Natural killer cell (primary cell): ENCODE measurements around the gene RGPD8. TPM values are rescaled to one million over a fixed set of nuclear protein-coding genes. Genes with fewer than 3 reads are reported as not detected.
"Not testable (repeated sequence)": the region's sequence is repeated elsewhere in the genome, so short reads cannot be mapped to it uniquely, and the experiment has no call there.

Source experiments
- ATAC-seq, 3 donors: fragments of 150-1000 bp in 2 of 3; fragments of 200-7000 bp in 1 of 3; cut with Tn5 transposase; 1 replicate in 1 of 3; 2 replicates in 2 of 3; pipeline ENCODE4 v1.10.0; 2021; ENCODE audit warnings: mild to moderate bottlenecking in 2 of 3, moderate library complexity in 2 of 3
- DNase-seq, 2 donors: peaks; one replicate each; pipeline versions ENCODE4 v3.0.0 to v3.0.0-alpha.2; 2013 to 2021; ENCODE audit warnings: mixed read lengths in 1 of 2
- H3K27ac ChIP-seq: one replicate; pipeline ENCODE4 v1.5.1; 2013; ENCODE audit warnings: mild to moderate bottlenecking, low read length
- H3K27me3 ChIP-seq: one replicate; pipeline ENCODE4 v1.6.1; 2013; ENCODE audit warnings: low read length; ENCODE audit not compliant: control insufficient read depth, insufficient read depth
- H3K36me3 ChIP-seq: one replicate; pipeline ENCODE4 v1.6.1; 2013; ENCODE audit warnings: low read length; ENCODE audit not compliant: control insufficient read depth, insufficient read depth
- H3K4me1 ChIP-seq: one replicate; pipeline ENCODE4 v1.6.1; 2013; ENCODE audit warnings: low read length; ENCODE audit not compliant: control insufficient read depth, insufficient read depth
- H3K4me3 ChIP-seq: one replicate; pipeline ENCODE4 v1.5.1; 2013; ENCODE audit warnings: low read length
- H3K9me3 ChIP-seq: one replicate; pipeline ENCODE4 v1.6.1; 2013; ENCODE audit warnings: low read length; ENCODE audit not compliant: control insufficient read depth, insufficient read depth
- H3K27ac Mint-ChIP-seq, 2 donors: one replicate each; pipeline ENCODE4 v1.8.0; 2022; ENCODE audit warnings: mild to moderate bottlenecking in 2 of 2, mixed read lengths in 2 of 2, moderate library complexity in 1 of 2
- H3K27me3 Mint-ChIP-seq, 2 donors: one replicate each; pipeline ENCODE4 v1.8.0; 2022; ENCODE audit warnings: low read depth in 2 of 2, mixed read lengths in 2 of 2
- H3K36me3 Mint-ChIP-seq: one replicate; pipeline ENCODE4 v1.8.0; 2022; ENCODE audit warnings: mixed read lengths
- H3K4me1 Mint-ChIP-seq, 2 donors: one replicate each; pipeline ENCODE4 v1.8.0; 2022; ENCODE audit warnings: mixed read lengths in 2 of 2
- H3K4me3 Mint-ChIP-seq: one replicate; pipeline ENCODE4 v1.8.0; 2022; ENCODE audit warnings: mild to moderate bottlenecking, moderate library complexity, mixed read lengths
- H3K9me3 Mint-ChIP-seq, 2 donors: one replicate each; pipeline ENCODE4 v1.8.0; 2022; ENCODE audit warnings: mixed read lengths in 2 of 2
- WGBS: methylation state at CpG from one replicate; pipeline ENCODE4 v1.1.7; 2013; ENCODE audit warnings: missing lambda C conversion rate; ENCODE audit not compliant: insufficient coverage; 5-methylcytosine and 5-hydroxymethylcytosine counted together
- intact Hi-C: fragments of 100-400 bp; cut with micrococcal nuclease; formaldehyde crosslinking; loops from one replicate; pipeline ENCODE4 v1.14.2; 2022
- total RNA-seq, 4 donors: library from RNA; stranded (reverse); fragments of 120-200 nt in 1 of 4; gene quantifications; one replicate each; pipeline versions ENCODE4 v1.2.3 to v1.2.4, GENCODE V29; 2013 to 2022
- TF ChIP-seq, protein P1 (sequence below): fragments of 200-600 bp; IDR thresholded peaks from one replicate; pipeline ENCODE4 v1.8.0; 2022; ENCODE audit warnings: antibody characterized with exemption

RGPD8 gene
- total RNA-seq, 3 donors from 2014 or later (not counting 1 experiment from before 2014, with no cell fraction given): 30.7 to 38.5 (median 34.1) TPM

- not testable (repeated sequence) for DNase-seq, H3K27ac Mint-ChIP-seq, H3K4me3 Mint-ChIP-seq, H3K27me3 ChIP-seq, H3K4me3 ChIP-seq, H3K36me3 ChIP-seq, ATAC-seq, H3K9me3 ChIP-seq, H3K27ac ChIP-seq, H3K36me3 Mint-ChIP-seq, H3K4me1 Mint-ChIP-seq, H3K9me3 Mint-ChIP-seq, H3K4me1 ChIP-seq
- intact Hi-C loops: loop anchor here (10.0 kb wide), 1 partner anchor 312 kb away; no protein-coding TSS in a partner anchor
- 97% methylated on average over 7 of the region's 10 CpGs for WGBS
- H3K27me3 Mint-ChIP-seq: peaks cover 10 to 14% of the 10 kb centered on the region in 2 donors
Observed at GRCh38 chr2:112436993-112437392, 3.5 kb upstream of the RGPD8 start.

- not testable (repeated sequence) for H3K27ac Mint-ChIP-seq, H3K27ac ChIP-seq, H3K4me1 ChIP-seq, H3K4me3 Mint-ChIP-seq, H3K27me3 ChIP-seq, DNase-seq, H3K36me3 ChIP-seq, H3K4me1 Mint-ChIP-seq, ATAC-seq, H3K9me3 Mint-ChIP-seq, H3K36me3 Mint-ChIP-seq, H3K4me3 ChIP-seq, H3K9me3 ChIP-seq
- intact Hi-C loops: loop anchor here (10.0 kb wide), 1 partner anchor 311 kb away; no protein-coding TSS in a partner anchor
- H3K27me3 Mint-ChIP-seq: peaks cover 5 to 12% of the 10 kb centered on the region in 2 donors
- 91% methylated on average over 17 of the region's 18 CpGs for WGBS
Observed at GRCh38 chr2:112435716-112436431, 2.4 kb upstream of the RGPD8 start.

DNA sequence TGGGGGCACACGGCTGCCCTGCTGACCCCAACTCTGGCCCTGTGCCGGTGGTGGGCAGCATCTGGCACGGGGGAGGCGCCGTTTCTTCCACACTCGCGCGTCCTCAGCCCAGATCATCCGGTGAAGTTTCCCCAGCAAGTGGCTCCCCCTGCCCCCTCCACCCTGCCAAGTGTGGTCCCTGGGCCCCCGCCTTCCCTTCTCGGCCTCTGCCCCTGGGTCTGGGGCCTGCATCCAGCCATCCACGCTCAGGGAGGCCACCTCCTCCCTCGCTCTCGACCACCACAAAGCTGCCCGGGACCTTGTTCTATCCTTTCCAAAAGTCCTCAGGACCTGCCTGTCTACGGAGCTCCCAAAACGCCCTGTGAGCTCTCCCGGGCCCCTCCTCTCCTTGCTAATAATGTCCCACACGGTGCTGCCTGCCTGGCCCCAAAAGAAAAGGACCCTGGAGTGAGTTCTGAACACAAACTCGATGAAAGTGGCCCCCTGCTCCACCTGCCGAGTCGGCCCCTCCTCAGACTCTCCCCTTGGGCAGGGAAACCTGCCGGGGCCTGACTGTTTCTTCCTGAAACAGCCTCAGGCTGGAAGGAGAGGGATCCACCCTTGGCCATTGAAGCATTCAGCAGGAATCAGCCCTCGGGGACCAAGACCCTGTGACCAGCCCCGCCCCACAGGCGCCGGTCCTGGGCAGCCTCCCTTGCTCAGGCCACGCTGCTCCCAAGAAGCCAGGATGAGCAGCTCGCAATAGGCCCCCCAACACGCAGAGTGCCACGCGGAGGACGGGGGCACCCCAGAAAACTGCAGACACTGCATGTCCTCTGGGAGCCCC lies 1.7 kb upstream of the RGPD8 start:
- H3K4me1 ChIP-seq, DNase-seq, H3K4me1 Mint-ChIP-seq, H3K9me3 ChIP-seq, H3K27me3 Mint-ChIP-seq, H3K9me3 Mint-ChIP-seq, H3K36me3 Mint-ChIP-seq, ATAC-seq, H3K36me3 ChIP-seq, H3K27ac Mint-ChIP-seq, H3K27ac ChIP-seq, H3K27me3 ChIP-seq, H3K4me3 ChIP-seq: not testable (repeated sequence)
- 89% methylated on average over 32 of the region's 33 CpGs for WGBS
- peak overlapping the region; percentile 47 for H3K4me3 Mint-ChIP-seq
- intact Hi-C loops: loop anchor here (10.0 kb wide), 1 partner anchor 310 kb away; no protein-coding TSS in a partner anchor

DNA sequence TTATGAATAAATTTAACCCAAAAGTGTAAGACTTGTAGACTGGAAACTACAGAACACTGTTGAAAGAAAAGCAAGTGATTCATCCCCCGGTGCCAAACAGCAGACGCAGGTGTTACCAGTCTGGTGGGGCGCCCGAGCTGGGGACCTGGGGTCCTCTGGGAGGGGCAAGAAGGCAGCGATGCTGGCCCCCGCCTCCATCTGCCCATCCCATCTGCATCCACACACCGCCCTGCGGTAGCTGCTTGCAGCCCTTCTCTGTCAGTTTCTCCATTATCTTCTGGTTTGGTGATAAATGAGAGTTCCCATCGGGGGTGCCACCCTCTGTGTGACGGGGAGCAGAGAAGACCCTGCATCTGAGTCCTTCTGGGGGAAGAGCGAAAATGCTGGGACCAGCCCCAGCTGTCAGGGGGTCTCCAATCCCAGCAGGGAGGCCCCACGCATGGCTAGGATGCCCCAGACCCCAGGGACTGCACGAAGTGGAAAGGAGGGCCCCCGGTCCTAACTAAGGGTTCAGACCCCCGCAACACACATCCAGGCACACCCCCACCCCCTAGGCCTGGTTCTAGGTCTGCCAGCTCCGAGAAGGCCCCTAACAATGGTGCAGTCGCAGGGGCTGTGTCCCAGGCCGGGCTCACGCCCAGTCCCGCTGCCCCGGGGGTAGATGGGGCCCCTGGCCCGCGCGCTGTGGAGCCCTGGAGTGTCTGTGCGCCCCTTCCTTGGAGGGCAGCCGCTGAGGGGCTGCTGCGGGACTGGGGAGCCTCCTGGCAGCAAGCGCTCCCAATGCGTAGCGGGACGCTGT lies 686 bp upstream of the RGPD8 start:
- peak in 1 of 2 donors; percentile 7 for DNase-seq
- intact Hi-C loops: loop anchor here (10.0 kb wide), 1 partner anchor 309 kb away; no protein-coding TSS in a partner anchor
- Mint-ChIP-seq H3K4me1 (peaks cover 5 to 6% of the 10 kb centered on the region in 2 donors), H3K9me3 (no peaks in the 10 kb centered on the region), H3K27me3 (peaks cover 0 to 7% of the 10 kb centered on the region in 2 donors), H3K4me3 (no peak overlapping the region), H3K27ac (peak overlapping the region; percentile 75 to 89), H3K36me3 (no peaks in the 10 kb centered on the region)
- Histone ChIP-seq H3K27me3 (no peaks in the 10 kb centered on the region), H3K36me3 (no peaks in the 10 kb centered on the region), H3K4me3 (no peak overlapping the region), H3K4me1 (peaks cover 6% of the 10 kb centered on the region), H3K27ac (no peak overlapping the region), H3K9me3 (no peaks in the 10 kb centered on the region)
- 84% methylated on average over 31 of the region's 31 CpGs for WGBS
- no peak for ATAC-seq
- TF ChIP-seq, protein P1, sequence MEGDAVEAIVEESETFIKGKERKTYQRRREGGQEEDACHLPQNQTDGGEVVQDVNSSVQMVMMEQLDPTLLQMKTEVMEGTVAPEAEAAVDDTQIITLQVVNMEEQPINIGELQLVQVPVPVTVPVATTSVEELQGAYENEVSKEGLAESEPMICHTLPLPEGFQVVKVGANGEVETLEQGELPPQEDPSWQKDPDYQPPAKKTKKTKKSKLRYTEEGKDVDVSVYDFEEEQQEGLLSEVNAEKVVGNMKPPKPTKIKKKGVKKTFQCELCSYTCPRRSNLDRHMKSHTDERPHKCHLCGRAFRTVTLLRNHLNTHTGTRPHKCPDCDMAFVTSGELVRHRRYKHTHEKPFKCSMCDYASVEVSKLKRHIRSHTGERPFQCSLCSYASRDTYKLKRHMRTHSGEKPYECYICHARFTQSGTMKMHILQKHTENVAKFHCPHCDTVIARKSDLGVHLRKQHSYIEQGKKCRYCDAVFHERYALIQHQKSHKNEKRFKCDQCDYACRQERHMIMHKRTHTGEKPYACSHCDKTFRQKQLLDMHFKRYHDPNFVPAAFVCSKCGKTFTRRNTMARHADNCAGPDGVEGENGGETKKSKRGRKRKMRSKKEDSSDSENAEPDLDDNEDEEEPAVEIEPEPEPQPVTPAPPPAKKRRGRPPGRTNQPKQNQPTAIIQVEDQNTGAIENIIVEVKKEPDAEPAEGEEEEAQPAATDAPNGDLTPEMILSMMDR: no peak

DNA sequence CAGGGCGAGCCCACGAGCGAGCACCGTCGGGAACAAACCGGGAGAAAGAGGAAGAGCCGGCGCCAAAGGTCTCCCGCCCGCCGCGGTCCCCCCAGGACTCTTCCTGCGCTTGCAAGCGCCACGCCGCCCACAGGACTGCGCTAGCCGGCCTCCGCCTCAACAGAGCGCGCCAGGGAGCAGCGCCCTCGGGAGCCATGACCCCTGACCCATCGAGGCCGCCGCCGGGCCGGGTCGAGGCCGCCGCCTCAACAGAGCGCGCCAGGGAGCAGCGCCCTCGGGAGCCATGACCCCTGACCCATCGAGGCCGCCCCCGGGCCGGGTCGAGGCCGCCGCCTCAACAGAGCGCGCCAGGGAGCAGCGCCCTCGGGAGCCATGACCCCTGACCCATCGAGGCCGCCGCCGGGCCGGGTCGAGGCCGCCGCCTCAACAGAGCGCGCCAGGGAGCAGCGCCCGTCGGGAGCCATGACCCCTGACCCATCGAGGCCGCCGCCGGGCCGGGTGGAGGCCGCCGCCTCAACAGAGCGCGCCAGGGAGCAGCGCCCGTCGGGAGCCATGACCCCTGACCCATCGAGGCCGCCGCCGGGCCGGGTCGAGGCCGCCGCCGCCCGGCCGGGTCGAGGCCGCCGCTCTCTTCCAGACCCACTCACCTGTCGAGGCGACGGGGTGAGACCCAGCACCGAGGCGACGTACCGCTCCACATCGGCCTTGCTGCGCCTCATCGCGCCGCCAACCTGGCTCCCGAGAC lies 538 bp downstream of the RGPD8 start:
- not testable (repeated sequence) for H3K27me3 ChIP-seq, H3K36me3 Mint-ChIP-seq, H3K36me3 ChIP-seq, H3K9me3 ChIP-seq, H3K9me3 Mint-ChIP-seq, H3K27me3 Mint-ChIP-seq, H3K4me1 Mint-ChIP-seq, H3K4me1 ChIP-seq
- peak; percentile 43 to 58 (median 50) for ATAC-seq
- Histone ChIP-seq H3K27ac (peak overlapping the region; percentile 61), H3K4me3 (peak overlapping the region; percentile 39)
- peak overlapping the region; percentile 81 for H3K4me3 Mint-ChIP-seq
- intact Hi-C loops: loop anchor here (10.0 kb wide), 1 partner anchor 308 kb away; no protein-coding TSS in a partner anchor
- H3K27ac Mint-ChIP-seq: peak overlapping the region; percentile 75 to 89
- DNase-seq: peak; percentile 18 to 24
- WGBS: 3% methylated on average over 83 of the region's 98 CpGs

DNA sequence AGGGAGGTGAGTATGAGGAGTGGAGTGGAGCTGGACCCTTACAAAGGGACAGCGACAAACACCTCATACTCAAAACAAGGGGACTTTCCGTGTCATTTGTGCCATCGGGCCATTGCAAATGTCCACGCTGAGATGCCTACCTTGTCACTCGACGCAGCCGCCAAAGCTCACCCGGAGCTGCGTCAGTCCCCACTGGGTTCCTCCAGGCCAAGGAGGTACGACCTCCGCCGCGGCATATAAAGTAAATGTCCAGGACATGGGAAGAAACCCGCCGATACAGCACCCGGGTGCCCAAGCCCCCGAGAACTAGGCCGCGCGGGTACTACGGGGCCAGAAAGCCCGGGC lies 1.1 kb downstream of the RGPD8 start:
- not testable (repeated sequence) for H3K27me3 Mint-ChIP-seq, H3K27me3 ChIP-seq, H3K9me3 ChIP-seq, H3K9me3 Mint-ChIP-seq, ATAC-seq, H3K4me1 ChIP-seq, H3K36me3 Mint-ChIP-seq, H3K36me3 ChIP-seq, H3K4me1 Mint-ChIP-seq, DNase-seq
- peak overlapping the region; percentile 35 for H3K27ac ChIP-seq
- H3K4me3 Mint-ChIP-seq: peak overlapping the region; percentile 78
- H3K27ac Mint-ChIP-seq: peak overlapping the region; percentile 42 to 70
- intact Hi-C loops: loop anchor here (10.0 kb wide), 1 partner anchor 308 kb away; no protein-coding TSS in a partner anchor
- 27% methylated on average over 21 of the region's 22 CpGs for WGBS
- peak overlapping the region; percentile 39 for H3K4me3 ChIP-seq
